Heart right ventricle (tissue), 16 donors: ENCODE measurements around the gene KCNK3. TPM values are rescaled to one million over a fixed set of nuclear protein-coding genes. Genes with fewer than 3 reads are reported as not detected.
A peak's percentile ranks its signal among the peaks of the same experiment; 100 is the strongest.

Source experiments
- ATAC-seq, 8 donors: fragments of 200-7000 bp; cut with Tn5 transposase; one replicate each; pipeline ENCODE4 v1.9.1; 2020; ENCODE audit warnings: mild to moderate bottlenecking in 8 of 8, moderate library complexity in 8 of 8, moderate number of reproducible peaks in 1 of 8
- DNase-seq, 2 donors: peaks; one replicate each; pipeline ENCODE4 v3.0.0-alpha.2; 2020
- H3K27ac ChIP-seq, 10 donors: fragments of 200-600 bp; sonication (generic) in 2 of 10; one replicate each; pipeline versions ENCODE4 v1.5.0 to v1.8.0; 2020 to 2022; ENCODE audit warnings: mild to moderate bottlenecking in 3 of 10
- H3K27me3 ChIP-seq, 7 donors: fragments of 200-600 bp; one replicate each; pipeline ENCODE4 v1.8.0; 2021 to 2022; ENCODE audit warnings: mild to moderate bottlenecking in 2 of 7
- H3K36me3 ChIP-seq, 9 donors: fragments of 200-600 bp; sonication (generic) in 1 of 9; one replicate each; pipeline versions ENCODE4 v1.5.0 to v1.8.0; 2020 to 2022; ENCODE audit warnings: mild to moderate bottlenecking in 2 of 9
- H3K4me1 ChIP-seq, 9 donors: fragments of 200-600 bp; sonication (generic) in 1 of 9; one replicate each; pipeline versions ENCODE4 v1.5.0 to v1.8.0; 2020 to 2022; ENCODE audit warnings: mild to moderate bottlenecking in 4 of 9
- H3K4me3 ChIP-seq, 10 donors: fragments of 200-600 bp; sonication (generic) in 2 of 10; one replicate each; pipeline versions ENCODE4 v1.5.0 to v1.8.0; 2020 to 2022; ENCODE audit warnings: mild to moderate bottlenecking in 7 of 10, moderate library complexity in 2 of 10
- H3K9me3 ChIP-seq, 11 donors: fragments of 200-600 bp in 10 of 11; sonication (generic) in 2 of 11; one replicate each; pipeline versions ENCODE4 v1.5.0 to v1.8.0; 2013 to 2022; ENCODE audit warnings: mild to moderate bottlenecking in 2 of 11, control low read depth in 1 of 11, moderate library complexity in 1 of 11
- CTCF ChIP-seq, 9 donors: fragments of 200-600 bp; sonication (generic) in 2 of 9; IDR thresholded peaks; one replicate each; pipeline versions ENCODE4 v1.5.0 to v1.8.0; 2021 to 2022; ENCODE audit warnings: antibody characterized with exemption in 9 of 9, mild to moderate bottlenecking in 5 of 9, moderate library complexity in 1 of 9
- WGBS, 2 donors: extraction: QIAGEN DNeasy Blood & Tissue Kit; methylation state at CpG; one replicate each; pipeline ENCODE4 v1.1.7; 2013; ENCODE audit warnings: inconsistent platforms in 1 of 2; 5-methylcytosine and 5-hydroxymethylcytosine counted together
- intact Hi-C, 10 donors: fragments of 100-400 bp; cut with DNase I; formaldehyde crosslinking; loops; one replicate each; pipeline versions ENCODE4 v1.11.1 to v1.14.2; 2022
- polyA plus RNA-seq, 2 donors: library from polyadenylated mRNA; stranded (reverse); fragments of 200-250 nt; gene quantifications; one replicate each; pipeline ENCODE4 v1.2.3, GENCODE V29; 2013
- total RNA-seq, 10 donors: library from RNA; stranded (reverse); fragmentation: NEBNext Ultra II Directional in 3 of 10; extraction: Animal tissue kit (Norgen Biotek cat#: 25700) in 3 of 10; gene quantifications; one replicate each; pipeline versions ENCODE4 v1.2.1 to v1.2.4, GENCODE V29; 2021 to 2023
- donor health status: Arrhythmogenic right ventricular cardiomyopathy.
- donor health status: ischemic (EF 13 %, LVEDD 7.1; RV severe dilation, severe dysfunction).
- donor health status: healthy with polysubstance abuse.
- donor health status: DM: no; HTN: yes; CAD: no.
- donor health status: DM: no; HTN: no; CAD: no.
- donor health status: ischemic (EF 25% LVEDD 6.9; RV normal size, moderate dysfunction).
- donor health status: ischemic (EF 25% LVEDD 5.7; RV mildly dilated, moderate dysfunction).
- donor health status: healthy.
- donor health status: DM: yes; HTN: yes; CAD: no.
- donor health status: Ischemic cardiomyopathy.
- donor health status: ischemic (EF 35%, LVEDD 5.7; RV mildly dilated, moderate dysfunction).
- donor health status: nonischemic (EF 11% LVEDD 7.7; RV severe dilation, severe dysfunction).
- donor health status: DM: yes; HTN: yes; CAD: no.
- donor health status: PGD.
- donor health status: ischemic (EF 29% LVEDD 5.4; RV normal size, mild dysfunction).
- donor health status: nonischemic (EF 23%, LVEDD 6.1; RV moderate dilation, normal function).

Gene KCNK3
- total and polyA plus RNA-seq, 12 donors, result 0.19 to 6.8 (median 0.99) TPM

GRCh38 chr2:26765475-26766200 lies 73.1 kb downstream of the KCNK3 start:
- DNase-seq, result no peak
- Histone ChIP-seq H3K4me1 (peaks cover 2 to 69% (median 57%) of the 10 kb centered on the region in 9 donors), H3K36me3 (peaks cover 0 to 3% (median 0%) of the 10 kb centered on the region in 9 donors), H3K27ac (peak overlapping the region in 6 of 10 donors; percentile 40 to 97 (median 96)), H3K9me3 (no peaks in the 10 kb centered on the region), H3K4me3 (peak overlapping the region in 9 of 10 donors; percentile 51 to 99 (median 91)), H3K27me3 (no peaks in the 10 kb centered on the region)
- TF ChIP-seq CTCF (IDR thresholded peaks at IDR 0.05), result no peak
- ATAC-seq, result no peak
- intact Hi-C loops, result no loop called here
- 87 to 93% methylated on average over 10 of the region's 10 CpGs for WGBS, 2 donors

- Histone ChIP-seq H3K36me3 (peaks cover 0 to 5% (median 0%) of the 10 kb centered on the region in 9 donors), H3K27ac (peak overlapping the region in 4 of 10 donors; percentile 34 to 89 (median 42)), H3K4me1 (peaks cover 17 to 84% (median 71%) of the 10 kb centered on the region in 9 donors), H3K27me3 (no peaks in the 10 kb centered on the region), H3K4me3 (no peak overlapping the region), H3K9me3 (no peaks in the 10 kb centered on the region)
- DNase-seq (no peak), ATAC-seq (no peak)
- WGBS, 2 donors, result 74 to 82% methylated on average over 5 of the region's 5 CpGs
- no peak for TF ChIP-seq CTCF (IDR thresholded peaks at IDR 0.05)
- intact Hi-C loops, result no loop called here
Observed at GRCh38 chr2:26767129-26767528, 74.6 kb downstream of the KCNK3 start.

GRCh38 chr2:26767894-26768487 lies 75.5 kb downstream of the KCNK3 start:
- ATAC-seq (no peak), DNase-seq (no peak)
- no peaks in the 10 kb centered on the region for H3K9me3 ChIP-seq
- no peak for TF ChIP-seq CTCF (IDR thresholded peaks at IDR 0.05)
- intact Hi-C loops, result no loop called here
- no peak overlapping the region for H3K4me3 ChIP-seq
- 95 to 98% methylated on average over 5 of the region's 5 CpGs for WGBS, 2 donors
- peaks cover 0 to 5% (median 0%) of the 10 kb centered on the region in 9 donors for H3K36me3 ChIP-seq
- H3K4me1 ChIP-seq, result peaks cover 20 to 93% (median 80%) of the 10 kb centered on the region in 9 donors
- H3K27me3 ChIP-seq, result no peaks in the 10 kb centered on the region
- peak overlapping the region in 4 of 10 donors; percentile 10 to 89 (median 25) for H3K27ac ChIP-seq

- DNase-seq (no peak), ATAC-seq (no peak)
- peak overlapping the region in 9 of 10 donors; percentile 10 to 89 (median 72) for H3K27ac ChIP-seq
- intact Hi-C loops, result no loop called here
- peaks cover 0 to 5% (median 0%) of the 10 kb centered on the region in 9 donors for H3K36me3 ChIP-seq
- no peak overlapping the region for H3K4me3 ChIP-seq
- H3K9me3 ChIP-seq, result no peaks in the 10 kb centered on the region
- H3K4me1 ChIP-seq, result peaks cover 20 to 93% (median 78%) of the 10 kb centered on the region in 9 donors
- no peaks in the 10 kb centered on the region for H3K27me3 ChIP-seq
- TF ChIP-seq CTCF (IDR thresholded peaks at IDR 0.05), result no peak
- 96 to 98% methylated on average over 3 of the region's 3 CpGs for WGBS, 2 donors
Observed at GRCh38 chr2:26768759-26769088, 76.2 kb downstream of the KCNK3 start.
